GM18519 (cell line): ENCODE data around the gene MYEOV.

Experiments used
- ATAC-seq: cut with Tn5 transposase; IDR thresholded peaks from one replicate; pipeline ENCODE4 v1.9.1; 2021; ENCODE audit warnings: mild to moderate bottlenecking, moderate library complexity; ENCODE audit not compliant: unreplicated experiment, low FRiP score

Gene MYEOV

DNA sequence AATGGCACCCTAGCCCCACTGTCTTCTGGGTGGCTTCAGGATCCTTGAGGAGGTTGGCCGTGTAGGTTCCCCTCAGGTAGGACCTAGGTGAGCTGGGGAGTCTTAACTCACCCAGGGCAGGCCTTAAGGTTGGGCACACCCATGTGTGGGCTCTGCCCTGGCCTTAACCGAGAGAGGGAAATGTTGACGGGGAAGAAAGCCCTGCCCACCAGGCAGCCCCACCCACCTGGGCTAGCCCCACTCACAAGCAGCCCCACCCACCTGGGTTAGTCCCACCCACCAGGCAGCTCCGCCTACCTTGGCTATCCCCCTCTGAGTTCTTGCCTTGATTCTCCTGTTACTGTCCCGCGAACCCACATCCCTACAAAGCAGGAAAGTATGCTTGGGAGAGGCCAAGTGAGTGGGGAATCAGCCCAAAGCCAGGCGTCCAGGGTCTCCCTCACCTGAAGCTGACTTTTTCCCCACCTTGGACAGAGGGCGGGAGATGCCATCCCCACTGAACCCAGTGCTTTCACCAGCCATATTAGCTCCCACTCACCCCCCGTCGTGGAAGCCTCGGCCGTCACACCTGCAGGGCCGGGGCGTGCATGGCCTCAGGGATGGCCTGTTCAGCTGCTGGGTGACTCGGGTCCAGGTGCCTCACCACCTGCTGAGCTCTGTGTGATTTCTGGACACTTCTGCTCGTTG is at the start of gene MYEOV:
Gene MYEOV, plus strand, starts transcription at position 337 of the 687 bp plus-strand sequence. CDS start 1,200 bp downstream, outside the sequence.
- ATAC-seq: no peak

DNA sequence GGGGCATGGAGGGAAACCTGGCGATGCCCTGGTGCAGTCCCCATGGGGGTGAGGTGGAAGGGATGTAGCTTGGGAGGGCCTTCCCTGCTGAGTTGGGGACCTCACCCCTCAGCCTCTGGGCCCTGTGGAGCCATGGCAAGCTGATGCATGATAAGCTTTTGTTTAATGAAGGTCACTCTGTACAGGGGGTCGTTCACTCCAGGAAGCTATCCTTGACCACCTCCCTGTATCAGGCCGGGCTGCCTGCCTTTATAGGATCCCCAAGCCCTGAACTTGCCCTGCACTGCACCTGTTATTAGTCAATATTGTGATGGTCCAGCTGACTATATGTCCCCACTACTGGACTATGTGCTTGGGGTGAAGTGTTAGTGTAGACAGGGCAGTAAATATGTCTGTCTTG is 49.7 kb upstream of the MYEOV start:
- ATAC-seq: no peak

DNA sequence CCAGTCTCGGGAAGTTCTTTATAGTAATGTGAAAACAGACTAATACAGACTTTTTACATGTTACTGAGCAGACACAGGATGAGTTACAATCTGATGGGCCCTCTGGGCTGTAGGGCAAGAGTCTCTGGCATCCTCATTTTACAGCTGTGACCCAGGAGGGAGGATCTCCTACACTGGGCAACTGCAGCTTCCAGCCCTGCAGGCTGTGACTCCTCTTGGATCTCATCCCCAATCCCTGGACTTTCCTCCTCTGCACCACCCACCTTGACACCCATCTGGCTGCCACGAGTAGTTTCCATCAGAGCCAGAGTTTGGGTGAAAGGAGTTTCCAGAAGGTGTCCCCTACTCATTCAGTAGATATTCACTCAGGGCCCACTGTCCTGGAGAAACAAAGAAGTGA is 48.9 kb upstream of the MYEOV start:
- no peak for ATAC-seq

DNA sequence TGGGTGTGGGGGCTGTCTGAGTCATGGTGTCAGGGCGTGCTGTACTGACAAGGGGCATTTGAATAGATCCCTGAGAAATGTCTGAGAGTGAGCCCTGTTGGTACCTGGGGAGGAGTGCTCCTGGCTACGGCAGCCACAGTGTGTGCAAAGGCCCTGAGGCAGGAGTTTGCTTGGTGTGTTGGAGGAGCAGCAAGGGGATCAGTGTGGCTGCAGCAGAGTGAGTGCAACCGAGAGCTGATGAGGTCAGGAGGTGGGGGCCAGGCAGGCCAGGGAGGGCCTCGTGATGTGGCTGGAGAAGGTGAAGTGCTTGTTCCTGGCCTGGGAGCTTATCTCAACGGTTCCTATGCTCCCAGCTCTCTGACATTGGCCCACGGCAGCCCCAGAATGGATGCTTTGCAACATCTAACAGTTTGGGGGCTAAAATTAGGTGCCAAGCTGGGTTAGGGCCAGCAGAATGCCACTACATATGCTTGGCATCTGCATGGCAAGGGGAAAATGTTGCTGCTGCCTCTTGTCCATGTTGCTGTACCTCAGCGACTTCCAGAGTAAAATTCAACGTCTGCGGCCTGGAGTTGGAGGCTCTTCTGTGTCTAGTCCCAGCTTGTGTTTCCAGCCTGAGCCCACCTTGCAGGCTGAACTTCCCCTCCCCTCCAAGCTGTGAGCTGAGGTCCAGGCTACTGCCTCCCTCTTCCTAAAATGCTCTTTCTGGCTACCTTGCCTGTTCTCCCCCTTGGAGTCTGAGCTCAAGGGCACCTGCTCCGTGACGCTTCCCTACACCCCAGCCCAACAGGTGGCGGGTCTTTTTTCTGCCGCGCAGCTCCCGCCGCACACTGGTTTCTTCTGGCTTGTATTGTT is 48.2 kb upstream of the MYEOV start:
- ATAC-seq: no peak

DNA sequence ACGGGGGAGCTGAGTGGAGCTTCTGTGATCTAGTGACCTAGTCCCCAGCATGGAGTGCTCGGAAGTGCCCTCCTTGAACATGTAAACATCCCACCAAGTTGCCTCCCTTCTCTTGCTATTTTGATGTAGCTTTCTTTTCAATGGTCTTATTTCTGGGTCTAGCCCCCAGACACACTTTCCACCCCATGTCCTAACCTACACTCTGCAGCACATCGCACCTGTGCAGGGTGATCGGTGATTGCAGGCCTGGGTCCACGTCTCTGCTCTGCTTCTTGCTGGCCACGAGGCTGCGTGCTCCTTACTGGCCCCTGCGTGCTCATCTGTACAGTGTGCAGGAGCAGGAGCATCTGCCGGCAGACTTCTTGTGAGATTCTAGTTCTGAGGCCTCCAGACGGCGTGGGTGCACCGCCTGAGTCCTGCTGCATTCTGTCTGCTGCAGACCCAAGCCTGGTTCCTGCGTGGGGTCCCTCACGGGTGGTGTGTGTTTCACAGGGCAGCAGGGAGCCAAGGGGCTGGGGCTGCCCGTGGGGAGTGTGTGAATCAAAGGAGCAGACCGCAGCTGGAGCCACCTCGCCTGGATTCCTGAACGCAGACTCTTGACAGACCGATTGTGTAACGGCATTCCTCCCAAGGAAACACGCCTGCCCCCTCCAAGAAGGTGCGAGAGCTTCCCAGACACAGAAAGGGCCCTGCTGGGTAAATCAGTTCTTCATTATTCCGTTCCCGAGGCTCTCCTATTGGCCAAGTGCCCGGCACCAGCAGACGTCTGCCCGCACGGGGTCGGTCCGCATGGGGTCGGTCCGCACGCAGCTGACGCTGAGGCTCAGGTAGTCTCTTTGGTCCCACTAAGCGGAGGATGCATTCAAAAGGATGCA is 44.4 kb upstream of the MYEOV start:
- no peak for ATAC-seq

DNA sequence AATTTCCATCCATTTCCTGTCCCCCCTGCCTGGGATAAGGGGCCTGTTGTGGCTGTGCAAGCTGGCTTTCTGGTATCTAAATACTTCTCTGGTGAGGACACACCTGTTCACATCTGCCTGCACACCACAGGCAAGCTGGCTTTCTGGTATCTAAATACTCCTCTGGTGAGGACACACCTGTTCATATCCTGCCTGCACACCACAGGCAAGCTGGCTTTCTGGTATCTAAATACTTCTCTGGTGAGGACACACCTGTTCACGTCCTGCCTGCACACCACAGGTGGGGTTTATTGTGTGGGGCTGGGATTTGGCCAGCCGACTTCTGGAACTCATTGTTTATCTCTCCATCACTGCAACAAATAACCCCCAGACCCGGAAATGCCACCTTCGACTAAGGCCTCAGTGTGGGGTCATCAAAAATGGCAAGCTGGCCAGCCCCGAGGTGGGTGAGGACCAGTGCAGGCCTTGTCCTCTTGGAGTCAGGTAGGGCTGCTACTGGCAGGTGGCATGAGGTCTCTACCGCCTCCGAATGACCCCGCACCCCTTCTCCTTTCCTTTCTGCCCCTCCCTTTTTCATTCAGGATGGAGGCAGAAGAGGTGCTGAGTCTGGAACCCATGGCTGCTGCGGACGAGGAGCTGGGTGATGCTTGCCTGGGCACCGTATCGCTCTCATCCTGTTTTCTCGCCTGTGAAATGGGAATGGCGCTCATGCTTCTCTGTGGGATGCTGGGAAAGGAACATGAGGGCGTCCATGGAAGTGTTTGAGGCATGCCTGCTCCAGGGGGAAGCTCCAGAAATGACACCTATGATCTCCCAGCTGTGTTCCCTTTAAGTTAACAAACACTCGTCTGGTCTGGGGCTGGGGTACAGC is 43.5 kb upstream of the MYEOV start:
- ATAC-seq: no peak

DNA sequence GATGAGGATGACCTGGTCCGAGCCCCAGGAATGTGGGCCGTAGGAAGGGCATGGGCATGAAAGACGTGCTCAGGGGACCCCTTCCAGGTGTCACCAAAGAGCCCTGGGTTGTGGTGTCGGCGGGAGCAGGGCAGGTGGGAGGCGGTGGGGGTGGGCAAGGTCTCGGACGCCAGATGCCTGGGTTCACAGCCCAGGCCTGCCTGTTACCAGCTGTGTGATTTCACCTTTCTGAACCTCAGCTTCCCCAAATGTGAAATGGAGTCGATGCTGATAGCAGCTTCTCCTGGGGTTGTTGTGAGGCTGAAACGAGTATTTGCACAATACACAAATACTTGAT is 42.9 kb upstream of the MYEOV start:
- no peak for ATAC-seq

DNA sequence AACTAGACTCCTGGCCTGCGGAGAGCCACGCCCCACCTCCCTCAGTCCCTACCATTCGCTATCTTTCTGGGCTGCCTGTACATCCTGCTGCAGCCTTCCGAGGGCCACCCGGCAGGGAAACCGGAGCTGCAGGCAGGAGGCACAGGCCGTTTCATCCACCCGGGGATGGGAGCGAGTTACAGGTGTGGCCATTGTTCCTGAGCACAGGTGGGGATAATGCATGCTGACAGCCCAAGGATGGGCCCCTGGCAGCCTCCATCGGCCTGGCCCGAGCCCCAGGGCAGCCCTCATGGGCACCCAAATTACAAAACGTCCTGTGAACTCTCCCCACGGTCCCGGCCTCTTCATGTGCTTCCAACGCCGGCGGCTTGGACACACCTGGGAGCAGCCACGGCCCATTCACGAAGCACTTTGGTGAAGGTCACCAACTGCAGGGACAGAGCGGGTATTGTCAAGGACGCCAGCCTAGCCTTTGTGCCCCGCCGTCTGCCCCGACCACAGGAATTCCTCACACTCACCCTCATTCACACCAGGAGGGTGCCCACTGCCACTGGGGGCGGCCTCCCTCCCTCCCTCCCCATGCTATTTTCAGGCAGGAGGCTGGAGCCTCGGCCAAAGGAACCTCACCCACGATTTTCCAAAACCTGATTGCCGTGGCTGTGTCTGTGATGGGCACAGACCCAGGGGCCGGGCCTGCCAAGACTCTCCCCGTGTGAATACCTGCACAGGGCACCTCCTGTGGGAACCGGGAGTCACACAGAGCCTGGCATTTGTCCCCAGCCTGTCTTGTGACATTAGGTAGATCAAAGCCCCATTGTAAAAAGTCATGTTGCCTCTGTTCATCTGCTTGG is 42.1 kb upstream of the MYEOV start:
- no peak for ATAC-seq

DNA sequence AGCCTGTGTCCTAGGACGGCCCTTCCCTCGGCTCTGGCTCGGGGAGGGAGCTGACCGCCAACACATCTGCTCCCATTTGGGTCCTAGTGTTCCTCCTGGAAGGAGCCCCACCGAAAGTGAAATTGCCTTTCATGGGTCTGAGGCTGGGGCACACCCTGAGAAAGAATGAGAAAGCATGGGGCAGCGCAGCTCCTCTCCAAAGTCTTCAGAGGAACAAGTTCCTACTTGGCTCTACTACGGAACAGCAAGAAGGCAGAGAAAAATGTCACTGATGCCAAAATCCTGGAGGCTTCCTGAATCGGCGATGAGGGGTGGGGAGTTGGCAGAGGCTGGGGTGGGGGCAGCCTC is 41.5 kb upstream of the MYEOV start:
- no peak for ATAC-seq

DNA sequence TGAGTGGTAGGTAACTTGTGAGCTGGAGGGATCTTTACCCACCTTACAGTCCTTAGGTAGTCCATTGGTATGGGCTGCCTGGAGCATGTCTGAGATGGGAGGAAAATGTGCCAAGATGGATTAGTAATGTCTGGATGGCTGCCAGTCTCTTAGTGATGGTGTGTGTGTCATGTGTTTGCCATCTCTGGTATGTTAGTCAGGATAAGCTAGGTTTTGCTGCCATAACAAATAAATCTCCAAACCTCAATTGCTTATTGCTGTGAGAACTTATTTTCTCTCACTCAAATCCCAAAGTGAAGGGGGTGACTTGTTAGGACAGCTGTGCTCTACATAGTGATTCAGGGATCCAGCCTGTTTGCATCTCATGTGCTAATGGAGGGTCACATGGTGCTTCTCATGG is 40.9 kb upstream of the MYEOV start:
- ATAC-seq: no peak

DNA sequence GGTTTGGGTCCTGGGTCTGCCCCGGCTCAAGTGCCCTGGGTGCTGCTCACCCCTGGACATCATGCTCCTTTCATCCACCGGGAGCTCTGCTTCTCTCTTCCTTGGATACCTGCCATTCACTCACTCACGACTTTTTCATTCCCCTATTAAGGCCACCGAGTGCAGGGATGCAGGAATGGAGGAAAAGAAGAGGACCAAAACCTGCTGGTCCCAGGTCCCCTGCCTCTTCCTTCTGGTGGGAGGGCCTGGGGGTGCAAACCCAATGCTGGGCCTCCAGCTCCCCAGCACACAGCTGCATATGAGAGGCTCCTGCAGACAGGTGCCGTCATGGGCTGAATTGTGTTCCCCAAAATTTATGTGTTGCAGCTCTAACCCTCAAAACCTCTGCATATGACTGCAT is 36.8 kb upstream of the MYEOV start:
- no peak for ATAC-seq

DNA sequence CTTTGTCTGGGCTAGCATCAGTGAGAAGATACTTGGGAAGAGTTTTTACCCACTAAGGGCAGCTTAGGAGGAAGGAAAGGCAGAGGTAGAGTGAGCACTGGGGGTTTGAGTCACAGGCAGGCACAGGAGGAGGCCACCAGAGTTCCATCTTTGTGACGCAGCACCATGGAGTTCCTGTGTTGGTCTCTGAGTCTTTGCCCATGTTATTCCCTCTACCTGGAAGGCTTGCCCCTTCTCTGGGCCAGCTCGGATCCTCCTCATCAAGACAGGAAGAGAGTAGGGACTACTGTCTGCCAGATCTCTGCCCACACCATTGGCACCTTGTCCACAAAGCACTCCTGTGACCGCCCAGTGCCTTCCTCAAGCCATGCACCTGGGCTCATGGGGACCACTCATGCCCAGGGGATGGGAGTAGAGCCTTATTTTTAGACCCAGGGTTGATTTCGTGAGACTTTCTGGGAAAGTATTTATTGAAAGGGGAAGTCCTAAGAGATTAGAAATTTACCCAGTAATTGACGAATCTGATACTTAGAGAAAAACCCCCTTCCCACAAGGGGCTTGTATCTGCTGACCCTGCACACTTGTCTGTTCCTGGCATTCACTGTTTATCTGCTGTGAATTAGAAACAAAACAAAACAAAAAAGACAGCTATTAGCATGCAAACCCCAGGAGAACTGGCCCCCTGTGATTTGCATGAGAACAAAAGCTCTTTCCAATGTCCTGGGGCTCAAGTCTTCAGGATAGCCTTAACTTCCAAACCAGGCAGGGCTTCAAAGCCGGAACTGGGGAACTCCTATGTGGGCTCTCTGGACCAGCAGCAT is 35.9 kb upstream of the MYEOV start:
- ATAC-seq: no peak

DNA sequence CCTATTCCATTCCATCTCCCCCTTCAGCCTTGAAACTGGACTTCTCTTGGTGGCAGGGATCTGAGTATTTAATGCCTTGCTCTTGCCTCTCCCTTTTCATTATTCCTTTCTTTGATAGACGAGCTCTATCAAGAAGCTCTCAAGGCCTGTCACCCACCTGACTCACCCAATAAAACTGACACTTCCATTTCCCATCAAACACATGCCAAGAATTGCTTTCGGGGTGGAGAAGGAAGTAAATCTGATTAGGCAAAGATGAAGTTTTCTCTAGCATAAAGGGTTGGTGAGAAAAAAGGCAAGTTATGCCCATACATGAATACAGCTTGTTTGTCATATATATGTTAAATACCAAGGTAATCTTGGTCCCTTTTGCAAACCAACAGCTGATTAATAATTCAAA is 34.9 kb upstream of the MYEOV start:
- no peak for ATAC-seq

DNA sequence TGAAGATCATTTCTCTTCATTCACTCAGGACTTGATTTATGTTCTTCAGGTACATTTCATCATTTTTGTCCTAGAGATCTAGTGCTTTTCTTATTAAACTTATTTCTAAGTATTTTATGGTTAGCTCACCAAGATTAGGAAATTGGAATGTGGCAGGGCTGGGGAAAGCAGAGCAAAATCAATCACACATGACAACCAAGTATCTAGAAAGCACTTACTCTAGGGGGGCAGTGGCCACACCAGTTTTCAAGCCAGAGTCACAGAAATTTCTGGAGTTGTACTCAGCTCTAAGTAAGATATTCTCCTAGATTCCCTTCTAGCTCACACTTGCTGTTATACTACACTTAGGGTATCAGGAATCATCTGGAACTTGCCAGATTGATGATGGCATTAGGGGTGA is 33.3 kb upstream of the MYEOV start:
- ATAC-seq: no peak

DNA sequence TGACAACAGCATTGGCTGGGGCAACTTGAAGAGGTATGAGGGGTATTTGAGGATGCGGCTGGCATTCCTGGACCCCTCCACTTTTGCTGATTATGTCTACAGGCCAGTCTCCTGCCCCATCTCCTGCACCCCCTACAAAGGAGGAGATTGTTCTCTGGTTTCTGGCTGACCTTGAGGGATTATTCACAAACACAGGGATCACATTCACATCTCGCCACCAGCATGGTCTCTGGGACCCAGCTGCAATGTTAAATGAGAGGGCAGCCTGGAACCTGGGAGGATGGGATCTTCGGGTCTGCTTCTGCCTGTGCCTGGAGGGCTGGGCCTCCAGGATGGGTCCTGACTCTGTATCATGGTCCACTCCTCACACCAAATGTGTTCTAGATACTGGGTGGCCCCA is 32.8 kb upstream of the MYEOV start:
- no peak for ATAC-seq

DNA sequence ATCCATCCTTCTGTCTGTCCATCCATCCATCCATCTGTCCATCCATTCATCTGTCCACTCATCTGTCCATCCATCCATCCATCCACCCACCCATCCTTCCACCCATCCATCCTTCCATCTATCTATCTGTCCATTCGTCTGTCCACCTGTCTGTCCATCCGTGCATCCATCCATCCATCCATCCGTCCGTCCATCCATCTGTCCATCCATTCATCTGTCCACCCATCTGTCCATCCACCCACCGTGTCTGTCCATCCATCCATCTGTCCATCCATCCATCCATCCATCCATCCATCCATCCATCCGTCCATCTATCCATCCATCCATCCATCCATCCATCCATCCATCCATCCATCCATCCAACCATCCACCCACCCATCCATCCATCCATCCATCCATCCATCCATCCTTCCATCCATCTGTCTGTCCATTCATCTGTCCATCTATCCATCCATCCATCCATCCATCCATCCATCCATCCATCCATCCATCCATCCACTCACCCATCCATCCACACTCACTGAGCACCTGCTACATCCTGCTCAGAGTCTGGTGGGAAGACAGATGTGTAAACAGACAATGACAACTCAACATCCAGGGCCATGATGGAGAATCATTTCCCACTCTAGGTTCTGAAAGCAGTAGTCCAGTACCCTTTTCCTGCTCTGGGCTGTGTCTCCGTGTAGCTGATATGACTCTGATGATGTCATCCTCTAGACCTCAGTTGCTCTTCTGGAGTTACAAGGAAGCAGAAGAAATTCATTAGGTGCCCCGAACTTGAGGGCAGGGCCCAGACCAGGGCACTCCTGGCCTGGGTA is 30.8 kb upstream of the MYEOV start:
- no peak for ATAC-seq

DNA sequence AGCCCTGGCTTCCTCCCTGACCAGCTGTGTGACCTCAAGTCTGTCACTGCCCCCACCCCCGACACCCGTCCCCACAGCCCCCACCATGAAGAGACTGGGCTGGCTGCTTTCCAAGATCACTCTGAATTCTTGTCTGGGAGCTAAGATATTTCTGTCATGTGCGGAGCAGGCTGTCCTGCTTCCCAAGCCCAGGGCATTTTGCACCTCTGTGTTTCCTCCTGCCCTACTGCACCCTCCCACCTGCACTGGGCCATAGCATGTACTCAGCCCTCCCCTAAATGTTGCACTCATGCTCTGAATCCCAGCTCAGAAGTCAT is 30.3 kb upstream of the MYEOV start:
- ATAC-seq: no peak

DNA sequence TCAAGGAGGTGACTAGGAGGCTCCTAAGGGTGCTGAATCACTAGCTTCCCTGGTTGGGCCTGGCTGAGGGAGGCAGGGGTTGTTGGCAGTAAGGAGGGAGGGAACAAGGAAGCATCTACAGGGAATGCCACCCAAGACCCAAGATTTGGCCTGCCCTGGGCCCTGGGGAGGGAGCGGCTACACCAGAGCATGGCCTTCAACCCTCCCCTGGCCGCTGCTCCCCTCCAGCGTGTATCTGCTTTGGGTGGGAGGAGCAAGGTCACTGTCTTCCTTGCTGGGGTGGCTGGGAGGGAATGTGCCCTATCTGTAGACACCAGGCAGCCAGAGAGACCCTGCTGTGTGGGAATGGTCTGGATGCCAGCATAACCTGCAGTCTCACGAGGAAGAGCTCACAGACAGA is 29.5 kb upstream of the MYEOV start:
- ATAC-seq: no peak
